K562 (cell line): ENCODE measurements around the gene RGS7. TPM values are rescaled to one million over a fixed set of nuclear protein-coding genes. Genes with fewer than 3 reads are reported as not detected.

Experiments
- AFF1 ChIP-seq, 2 experiments: fragments of 450-650 bp; IDR thresholded peaks; 2 replicates each; pipeline ENCODE4 v1.6.1; 2018; ENCODE audit warnings: mild to moderate bottlenecking in 2 of 2, low read depth in 1 of 2; ENCODE audit not compliant: partially characterized antibody in 2 of 2
- ZNF592 ChIP-seq: fragments of 450-650 bp; IDR thresholded peaks from 2 replicates; pipeline ENCODE4 v1.6.1; 2017; ENCODE audit warnings: antibody characterized with exemption, mild to moderate bottlenecking
- polyA plus RNA-seq, 8 experiments: library from polyadenylated mRNA; depleted of rRNA in 4 of 8; stranded (reverse) in 5 of 8; unstranded in 3 of 8; fragments of >200 nt; fragmentation: Nextera tagmentation in 2 of 8; fragmentation: Illumina TruSeq in 1 of 8; extraction: Ambion mirVana in 2 of 8; extraction: Trizol in 1 of 8; gene quantifications; 2 replicates each; pipeline versions ENCODE4 v1.2.1 to v1.2.3, GENCODE V29; 2011 to 2014; ENCODE audit warnings: inconsistent platforms in 1 of 8, missing spikeins in 1 of 8
- total RNA-seq, 7 experiments: library from RNA; depleted of rRNA in 6 of 7; stranded (reverse); fragments of >200 nt in 6 of 7; fragmentation: Illumina TruSeq in 2 of 7; extraction: Trizol in 2 of 7; gene quantifications; 2 replicates each; pipeline versions ENCODE4 v1.2.1 to v1.2.3, GENCODE V29; 2011 to 2021; ENCODE audit warnings: low replicate concordance in 1 of 7

The RGS7 gene
- total and polyA plus RNA-seq, 9 of the 15 experiments (the other 6 are each of a cell fraction or from before 2014, with no cell fraction given): not detected

- TF ChIP-seq AFF1 (IDR thresholded peaks at IDR 0.05; ENCODE audit: low read depth in 1 of 2, partially characterized antibody in 2 of 2): no peak
- no peak for TF ChIP-seq ZNF592
These were observed 468.3 kb downstream of the RGS7 start (continued) for GRCh38 chr1:240888787-240889048.
